Stimulated activated CD4-positive, alpha-beta T cell treated with anti-CD3 and anti-CD28 coated beads, Interleukin-2, amount 100 ng/mL, for 4 hours (primary cell): ENCODE results near the gene RAD21L1.

ENCODE experiments used
- DNase-seq: peaks from one replicate; pipeline ENCODE4 v3.0.0-alpha.2; 2020; ENCODE audit warnings: low read depth

RAD21L1 gene

DNA sequence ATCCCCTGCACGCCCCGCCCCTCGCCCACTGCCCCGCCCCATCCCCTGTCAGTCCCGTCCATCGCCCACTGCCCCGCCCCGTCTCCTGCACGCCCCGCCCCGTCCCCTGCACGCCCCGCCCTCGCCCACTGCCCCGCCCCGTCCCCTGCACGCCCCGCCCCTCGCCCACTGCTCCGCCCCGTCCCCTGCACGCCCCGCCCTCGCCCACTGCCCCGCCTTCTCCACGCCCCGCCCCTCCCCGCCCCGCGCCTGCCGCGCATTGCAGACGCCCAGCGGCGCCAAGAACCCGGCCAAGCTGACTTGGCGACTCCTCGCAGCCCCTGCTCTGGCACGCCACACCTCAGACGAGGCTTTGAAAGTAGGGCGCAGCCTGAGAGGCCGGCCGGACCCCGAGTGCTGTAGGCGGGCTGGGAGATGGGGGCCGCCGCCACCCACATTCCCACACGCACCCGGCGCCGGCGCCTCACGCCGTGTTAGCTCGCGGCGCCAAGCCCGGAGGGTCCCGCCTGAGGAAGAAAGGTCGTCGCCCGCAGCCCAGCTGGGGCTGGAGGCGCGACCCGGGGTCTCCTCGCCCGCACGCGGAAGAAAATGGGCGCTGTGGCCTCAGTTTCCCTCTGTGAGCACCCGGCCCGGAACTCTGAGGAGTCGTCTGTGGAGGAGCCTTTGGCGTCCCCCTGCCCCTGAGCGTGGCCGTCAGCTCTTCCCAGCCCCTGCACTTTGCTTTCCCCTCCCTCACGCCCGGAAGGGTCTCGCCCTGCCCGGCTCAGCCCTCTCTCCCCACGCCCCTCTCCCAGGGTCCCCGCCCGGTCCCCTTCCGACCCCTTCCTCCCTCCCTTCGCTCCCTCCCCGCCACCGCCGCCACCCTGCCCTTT is at the start of gene RAD21L1:
TSS of gene RAD21L1 (plus strand) at position 262 of the 872 bp plus-strand sequence. CDS start 2,410 bp downstream, outside the sequence.
- peak; percentile 73 for DNase-seq

DNA sequence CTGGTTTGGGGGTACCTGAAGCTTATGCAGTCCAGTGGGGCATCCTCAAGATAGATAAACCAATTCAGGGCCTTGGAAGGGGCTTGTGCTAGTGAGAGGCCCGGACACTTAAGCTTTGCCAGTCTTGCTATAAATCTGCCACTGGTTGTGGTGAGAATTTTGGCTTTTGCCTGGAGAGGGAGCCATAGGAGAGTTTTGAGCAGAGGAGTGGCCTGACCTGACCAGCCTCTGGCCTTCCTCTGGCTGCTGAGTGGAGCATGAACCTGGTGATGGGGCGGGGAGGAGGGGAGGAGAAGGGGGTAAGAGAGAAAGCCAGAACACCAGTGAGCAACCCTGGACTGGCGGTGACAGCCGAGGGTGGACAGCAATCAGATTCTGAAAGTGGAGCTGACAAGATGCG is 48.2 kb upstream of the RAD21L1 start:
- DNase-seq: no peak

DNA sequence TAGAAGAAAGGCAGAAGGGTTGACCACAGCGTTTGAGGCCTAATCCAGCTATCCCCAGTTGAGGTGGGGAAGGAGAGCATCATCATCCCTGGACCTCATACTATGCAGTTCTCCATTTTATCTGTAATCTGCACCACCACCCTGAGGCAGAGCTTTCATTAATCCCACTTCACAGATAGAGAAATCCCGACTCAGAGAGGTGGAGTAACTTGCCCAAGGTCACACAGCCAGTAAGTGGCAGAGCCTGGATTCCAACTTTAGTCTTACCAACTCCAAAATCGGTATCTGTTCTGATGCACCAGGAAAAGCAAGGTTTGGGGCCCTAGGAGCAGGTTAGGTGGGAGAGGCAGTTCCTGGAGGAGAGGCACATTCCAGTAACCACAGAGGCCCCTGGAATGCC is 47.7 kb upstream of the RAD21L1 start:
- no peak for DNase-seq

DNA sequence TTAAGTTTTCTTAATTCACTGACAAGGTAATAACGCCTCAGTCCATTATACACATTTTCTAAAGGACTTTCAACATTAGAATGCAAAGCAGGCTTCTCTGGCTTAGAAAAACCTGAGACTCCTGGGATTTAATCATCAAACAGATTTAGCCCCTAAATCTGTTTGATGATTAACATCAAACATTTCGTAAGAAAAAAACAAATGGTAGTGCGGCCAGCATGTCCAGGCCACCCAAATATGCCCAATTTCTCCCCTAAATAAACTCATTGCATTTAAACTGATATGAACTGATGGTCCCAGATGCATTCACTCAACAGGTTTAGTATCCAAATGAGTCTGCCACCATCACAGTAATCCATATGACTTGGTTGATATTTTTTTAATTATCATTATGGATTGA is 47.2 kb upstream of the RAD21L1 start:
- no peak for DNase-seq

DNA sequence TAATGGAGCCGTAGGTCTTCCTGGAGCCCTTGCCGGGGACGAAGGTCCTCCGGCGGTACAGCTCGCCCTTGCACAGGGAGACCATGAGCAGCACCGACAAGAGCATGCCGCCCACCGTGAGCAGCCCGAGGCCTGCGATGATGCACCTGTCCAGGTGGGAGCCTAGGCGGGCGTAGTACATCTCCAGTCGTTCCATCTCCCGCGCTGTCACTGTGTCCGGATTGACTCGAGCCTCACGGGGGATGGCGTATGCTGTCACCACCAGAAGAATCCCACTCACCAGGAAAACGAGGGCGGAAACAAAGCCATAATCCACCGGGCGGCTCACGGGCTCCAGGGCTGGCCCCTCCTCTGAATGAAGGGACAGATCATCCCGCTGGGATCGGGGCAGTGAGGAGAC is 44.9 kb upstream of the RAD21L1 start:
- no peak for DNase-seq

DNA sequence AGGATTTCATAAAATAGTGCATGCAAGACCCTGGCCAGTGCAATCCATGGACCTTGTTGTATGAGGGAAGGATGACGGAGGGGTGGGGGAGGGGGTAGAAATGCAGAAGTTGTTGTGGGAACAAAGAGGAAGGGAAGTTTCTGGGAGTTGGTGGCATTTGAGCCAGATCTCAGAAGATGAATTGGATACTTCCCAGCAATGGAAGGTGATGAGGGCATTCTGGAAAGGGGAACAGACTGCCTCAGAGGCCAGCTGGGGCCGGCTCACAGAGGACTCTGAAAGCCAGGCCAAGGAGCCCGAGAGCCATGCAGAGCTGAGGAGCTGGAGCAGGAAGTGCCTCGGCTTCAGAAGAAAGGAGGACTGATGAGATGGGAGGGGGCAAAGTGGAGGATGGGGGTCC is 43.7 kb upstream of the RAD21L1 start:
- no peak for DNase-seq

DNA sequence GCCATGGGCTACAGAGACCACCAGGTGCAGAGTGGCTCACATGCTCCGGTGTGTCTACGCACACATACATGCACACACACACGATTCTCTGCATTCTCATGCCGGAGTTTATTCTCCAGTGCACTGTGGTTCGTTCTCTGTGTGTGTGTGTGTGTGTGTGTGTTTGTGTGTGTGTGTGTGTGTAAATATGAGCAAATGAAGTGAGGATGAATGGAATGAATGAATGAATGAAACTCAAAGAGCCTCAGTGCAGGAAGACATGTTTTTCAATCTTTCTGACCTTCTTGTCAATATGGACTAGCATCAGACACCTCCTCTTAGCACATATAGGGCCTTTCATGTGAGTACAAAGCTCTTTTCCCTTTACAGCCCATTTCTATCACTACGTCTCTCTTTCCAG is 42.7 kb upstream of the RAD21L1 start:
- DNase-seq: no peak

DNA sequence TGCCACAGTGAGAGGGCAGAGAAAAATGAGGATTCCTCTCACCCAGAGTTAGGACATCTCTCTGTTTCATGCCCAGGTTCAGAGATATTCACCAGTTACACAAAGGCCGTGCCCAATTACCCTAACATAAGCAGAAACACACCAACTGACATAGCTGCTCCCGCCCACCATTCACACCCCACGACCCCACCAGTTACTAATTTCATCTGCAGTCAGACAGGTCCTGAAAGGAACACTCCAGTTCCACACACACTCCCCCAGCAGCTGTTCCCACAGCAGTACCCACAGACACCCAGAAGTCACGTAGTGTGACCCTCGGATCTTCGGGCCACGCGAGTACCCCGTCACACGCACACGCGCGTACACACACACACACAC is 41.6 kb upstream of the RAD21L1 start:
- no peak for DNase-seq

DNA sequence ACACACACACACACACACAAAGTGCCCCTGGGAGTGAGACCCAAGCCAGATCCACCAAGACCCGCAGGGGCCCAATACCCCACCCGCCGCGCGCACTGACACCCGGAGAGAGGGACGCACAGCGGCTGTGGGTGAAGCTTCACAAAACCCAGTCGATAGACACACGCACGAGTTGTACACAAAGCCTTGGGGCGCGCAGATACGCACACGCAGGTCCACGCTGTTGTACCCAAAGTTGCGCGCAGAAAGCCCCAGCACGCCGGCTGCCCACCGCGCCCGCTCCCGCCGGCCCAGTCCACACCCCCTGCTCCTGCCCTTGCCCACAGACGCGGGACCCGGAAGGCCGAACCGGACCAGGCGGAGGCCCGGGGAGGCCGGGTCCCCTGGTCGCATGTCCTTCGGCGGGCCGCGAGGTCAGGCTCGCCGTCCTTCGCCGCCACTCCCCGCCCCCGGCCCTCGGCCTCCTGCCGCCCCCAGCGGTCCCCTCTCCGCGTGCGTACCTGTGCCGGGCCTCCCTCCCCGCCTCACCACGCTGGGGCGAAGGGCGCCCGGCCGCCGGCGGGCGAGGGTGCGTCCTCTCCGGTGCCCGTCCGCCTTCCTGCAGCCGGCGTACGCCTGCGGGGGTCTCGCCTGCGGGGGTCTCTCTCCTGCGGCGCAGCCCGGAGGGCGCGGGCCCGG is 41.1 kb upstream of the RAD21L1 start, which contains the start of gene TMEM74B:
TSS of gene TMEM74B (minus strand) at position 344 of the 678 bp plus-strand sequence. CDS start 1,180 bp downstream, outside the sequence.
- DNase-seq: no peak

DNA sequence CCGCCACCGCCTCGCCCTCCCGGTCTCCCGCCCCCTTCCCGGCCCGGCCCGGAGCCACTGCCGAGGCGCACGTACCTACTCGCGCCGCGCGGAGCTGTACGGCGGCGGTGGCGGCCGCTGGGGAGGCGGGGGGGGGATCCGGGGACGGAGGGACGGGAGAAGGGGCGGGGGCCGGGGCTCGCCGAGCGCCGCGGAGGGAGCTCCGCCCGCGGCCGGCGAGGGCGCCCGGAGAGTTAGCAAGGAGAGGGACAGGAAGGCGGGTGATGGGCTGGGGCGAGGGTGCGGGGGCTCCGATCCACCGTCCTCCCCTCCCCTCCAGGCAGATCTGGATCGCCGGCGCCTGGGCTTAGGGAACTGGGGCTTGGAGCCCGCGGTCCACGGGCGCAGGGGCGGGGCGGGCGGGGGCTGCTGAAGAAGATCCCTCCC is 40.5 kb upstream of the RAD21L1 start:
- DNase-seq: no peak

DNA sequence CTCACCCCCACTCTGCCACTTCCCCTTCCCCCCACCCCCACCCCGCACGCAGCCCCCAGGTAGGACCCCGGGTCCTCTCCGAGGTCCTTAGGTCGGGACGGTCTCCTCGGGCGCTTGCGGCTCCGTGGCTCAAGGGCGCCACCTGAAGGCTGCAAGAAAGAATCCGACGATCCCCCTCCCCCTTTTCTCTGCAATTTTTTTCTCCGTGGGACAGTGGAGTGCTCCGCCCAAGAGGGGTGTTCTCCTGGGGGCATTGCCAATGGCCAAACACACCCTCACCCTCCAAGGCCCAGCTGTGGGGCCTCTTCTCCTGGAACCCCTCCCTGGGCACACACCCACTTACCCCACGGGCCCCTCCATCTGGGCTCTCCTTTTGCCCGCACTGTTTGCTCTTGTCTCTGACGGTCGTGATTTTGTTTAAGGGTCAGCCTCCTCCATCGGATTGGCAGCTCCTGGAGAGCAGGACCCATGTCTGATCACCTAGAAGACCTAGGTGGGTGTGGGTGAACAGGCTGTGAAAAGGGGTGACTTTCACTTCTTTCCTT is 40.0 kb upstream of the RAD21L1 start:
- no peak for DNase-seq

DNA sequence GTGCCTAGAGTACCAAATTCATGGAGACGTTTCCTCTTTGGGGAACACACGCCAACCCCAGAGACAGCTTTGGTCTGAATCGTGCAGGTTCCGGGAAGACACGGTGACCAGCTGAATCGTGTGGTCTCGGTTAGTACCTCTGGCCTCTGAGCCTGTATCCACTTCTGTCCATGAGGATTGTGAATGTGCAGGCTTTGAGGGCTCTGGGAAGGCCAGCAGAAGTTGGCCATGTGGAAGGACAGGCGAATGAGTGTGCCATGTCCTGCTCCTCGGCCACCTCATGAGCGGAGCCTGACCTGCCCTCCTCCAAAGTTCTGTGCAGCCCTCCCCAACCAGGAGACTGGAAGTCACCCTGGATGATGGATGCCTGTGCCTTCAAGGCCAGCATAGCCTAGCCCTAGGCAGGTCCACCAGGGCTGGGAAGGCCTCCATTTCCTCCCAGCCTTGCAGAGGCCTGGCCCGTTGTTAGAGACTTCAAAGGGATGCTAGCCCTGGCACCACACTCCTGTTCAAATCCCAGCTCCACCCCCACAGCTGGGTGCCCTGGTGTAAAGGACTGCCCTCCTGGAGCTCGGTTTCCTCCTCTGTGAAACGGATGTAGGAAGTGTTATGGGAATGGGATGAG is 39.4 kb upstream of the RAD21L1 start:
- no peak for DNase-seq

DNA sequence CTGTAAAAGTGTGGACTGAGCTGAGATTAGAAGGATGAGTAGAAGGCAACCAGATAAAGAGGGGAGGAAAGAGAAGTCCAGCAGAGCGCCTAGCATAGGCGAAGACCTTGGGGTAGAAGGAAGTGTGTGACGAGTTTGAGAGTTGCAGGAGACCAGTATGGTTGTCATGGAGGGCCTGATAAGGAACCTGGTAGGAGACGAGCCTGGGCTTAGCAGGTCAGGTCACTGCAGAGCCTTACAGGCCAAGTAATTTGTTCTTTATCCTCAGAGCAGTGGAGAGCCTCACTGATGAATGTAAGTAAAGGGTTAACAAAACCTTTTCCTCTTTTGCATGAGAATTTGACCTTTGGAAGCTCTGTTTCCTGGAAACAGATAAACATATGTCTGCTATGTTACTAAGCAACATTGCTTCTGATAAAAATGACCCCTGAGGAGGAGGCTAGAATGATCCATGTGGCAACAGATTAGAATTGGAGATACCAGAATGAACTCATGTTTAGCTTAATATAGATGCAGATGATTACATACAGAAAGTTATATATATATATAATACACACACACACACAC is 38.2 kb upstream of the RAD21L1 start:
- no peak for DNase-seq

DNA sequence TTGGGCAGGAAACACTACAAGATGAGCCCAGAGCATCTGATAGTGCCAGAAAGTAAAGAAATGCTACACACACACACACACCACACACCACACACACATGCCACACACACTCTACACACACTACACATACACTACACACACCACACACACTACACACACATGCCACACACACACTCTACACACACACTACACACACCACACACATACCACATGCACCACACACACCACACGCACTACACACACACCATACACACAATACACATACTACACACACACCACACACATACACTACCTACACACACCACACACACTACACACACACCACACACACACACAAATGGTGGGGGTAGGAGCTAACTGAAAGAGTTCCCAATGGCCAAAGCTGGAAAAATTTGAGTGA is 37.5 kb upstream of the RAD21L1 start:
- no peak for DNase-seq

DNA sequence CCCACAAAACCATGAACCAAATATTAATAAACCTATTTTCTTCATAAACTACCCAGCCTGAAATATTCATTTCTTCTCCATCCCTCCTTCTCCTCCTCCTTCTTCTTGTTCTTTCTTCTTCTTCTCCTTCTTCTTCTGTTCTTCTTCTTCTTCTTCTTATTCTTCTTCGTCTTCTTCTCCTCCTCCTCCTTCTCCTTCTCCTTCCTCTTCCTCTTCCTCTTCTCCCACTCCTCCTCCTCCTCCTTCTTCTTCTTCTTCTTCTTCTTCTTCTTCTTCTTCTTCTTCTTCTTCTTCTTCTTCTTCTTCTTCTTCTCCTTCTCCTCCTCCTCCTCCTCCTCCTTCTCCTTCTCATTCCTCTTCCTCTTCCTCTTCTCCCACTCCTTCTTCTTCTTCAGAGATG is 36.0 kb upstream of the RAD21L1 start:
- DNase-seq: no peak

DNA sequence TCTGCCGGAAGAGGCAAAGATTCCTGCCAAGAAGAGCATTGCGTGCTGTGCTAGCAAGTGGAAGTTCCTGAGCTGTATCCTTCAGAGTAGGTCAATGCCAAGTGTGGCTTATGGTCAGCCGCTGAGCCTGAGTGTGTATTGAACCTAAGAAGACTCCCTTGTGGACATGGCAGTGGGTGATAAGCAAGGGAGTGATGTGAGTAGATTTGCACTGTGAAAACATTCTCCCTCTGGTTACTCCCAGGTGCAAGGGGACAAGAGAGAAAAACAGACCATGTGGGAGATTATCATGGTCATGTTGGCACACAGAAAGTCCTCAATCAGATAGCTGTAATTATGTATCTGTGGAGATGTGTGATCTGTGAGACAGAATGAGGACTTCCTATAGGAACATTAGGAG is 35.0 kb upstream of the RAD21L1 start:
- no peak for DNase-seq

DNA sequence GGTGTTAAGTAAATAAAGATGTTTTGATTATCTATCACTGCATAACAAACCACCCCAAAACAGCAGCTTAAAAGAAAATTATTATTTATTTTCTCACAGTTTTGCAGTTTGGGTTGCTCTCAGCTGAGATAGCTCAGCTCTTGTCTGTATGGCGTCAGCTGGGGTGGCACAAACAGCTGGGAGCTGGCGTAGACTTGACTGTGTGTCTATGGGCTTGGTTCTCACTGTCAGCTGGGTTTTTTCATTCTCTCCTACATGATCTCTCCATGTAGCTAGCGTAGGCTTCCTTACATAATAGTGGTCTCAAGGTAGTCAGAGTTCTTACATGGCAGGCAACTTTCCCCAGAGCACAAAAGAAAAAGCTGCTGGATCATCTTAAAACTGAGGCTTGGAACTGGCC is 34.5 kb upstream of the RAD21L1 start:
- DNase-seq: no peak

DNA sequence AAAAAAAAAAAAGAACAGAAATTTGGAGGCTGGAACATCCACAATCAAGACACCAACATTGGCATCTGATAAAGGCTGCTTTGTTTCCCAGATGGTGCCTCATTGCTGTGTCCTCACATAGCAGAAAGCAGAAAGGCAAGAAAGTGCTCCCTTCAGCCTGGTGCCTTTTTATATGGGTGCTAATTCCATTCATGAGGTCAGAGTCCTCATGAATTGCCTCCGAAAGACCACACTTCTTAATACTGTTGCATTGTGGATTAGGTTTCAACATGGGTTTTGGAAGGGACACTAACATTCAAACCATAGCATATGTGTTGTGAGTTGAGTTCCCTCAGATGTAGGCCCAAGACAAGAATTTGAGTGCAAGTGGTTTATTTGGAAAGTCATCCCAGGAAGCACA is 30.6 kb upstream of the RAD21L1 start:
- DNase-seq: no peak

DNA sequence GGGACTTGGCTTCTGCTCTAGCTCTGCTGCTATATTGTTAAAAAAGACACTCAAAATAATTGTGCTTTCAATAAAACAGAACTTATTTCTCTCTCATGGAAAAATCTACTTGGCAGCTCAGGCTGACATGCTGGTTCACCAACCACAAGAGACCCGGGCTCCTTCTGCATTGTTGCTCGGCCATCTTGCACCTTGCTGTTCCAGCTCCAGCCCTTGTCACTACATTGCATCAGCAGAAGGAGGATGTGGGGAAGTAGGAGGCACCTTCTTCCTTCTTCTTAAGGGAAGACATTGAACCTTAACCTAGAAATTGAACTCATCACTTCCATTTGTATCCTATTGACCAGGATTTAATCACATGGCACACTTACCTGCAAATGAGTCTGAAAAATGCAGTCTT is 29.2 kb upstream of the RAD21L1 start:
- no peak for DNase-seq

DNA sequence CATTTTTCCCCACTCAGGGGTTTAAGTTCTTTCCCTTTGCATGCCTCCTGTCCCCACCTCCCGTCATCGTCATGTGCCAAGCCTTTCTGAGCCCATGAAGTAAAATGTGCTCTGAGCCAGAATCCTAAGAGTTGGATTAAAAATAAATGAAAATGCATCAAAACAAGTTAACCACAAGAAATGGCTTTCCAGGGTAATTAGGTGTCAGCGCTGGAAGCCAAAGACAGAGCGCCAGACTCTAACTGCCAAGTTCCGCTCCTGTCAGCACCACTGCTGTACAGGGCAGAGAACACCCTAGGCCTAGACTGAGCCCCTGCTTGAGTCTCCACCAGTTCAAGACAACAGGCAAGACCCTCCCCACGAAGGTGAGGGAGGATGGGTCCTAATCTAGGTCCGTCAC is 28.0 kb upstream of the RAD21L1 start:
- DNase-seq: no peak

DNA sequence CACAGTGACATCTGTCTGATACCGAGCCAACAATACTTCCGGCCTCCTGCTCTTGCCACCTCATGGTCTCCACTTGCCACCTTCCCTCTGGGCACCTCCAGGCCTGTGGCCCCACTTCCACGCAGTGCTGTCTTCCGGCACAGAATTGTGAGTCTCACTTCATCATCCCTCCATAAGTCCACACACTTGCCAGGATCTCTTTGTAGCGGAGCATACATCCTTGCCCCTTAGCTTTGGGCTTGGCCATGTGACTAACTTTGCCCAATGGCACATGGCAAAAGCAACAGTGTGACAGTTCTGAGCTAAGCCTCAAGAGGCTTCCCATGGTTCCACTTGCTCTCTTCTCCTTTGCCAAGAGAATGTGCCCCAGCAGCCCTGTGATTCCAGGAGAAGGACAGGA is 27.1 kb upstream of the RAD21L1 start:
- DNase-seq: no peak

DNA sequence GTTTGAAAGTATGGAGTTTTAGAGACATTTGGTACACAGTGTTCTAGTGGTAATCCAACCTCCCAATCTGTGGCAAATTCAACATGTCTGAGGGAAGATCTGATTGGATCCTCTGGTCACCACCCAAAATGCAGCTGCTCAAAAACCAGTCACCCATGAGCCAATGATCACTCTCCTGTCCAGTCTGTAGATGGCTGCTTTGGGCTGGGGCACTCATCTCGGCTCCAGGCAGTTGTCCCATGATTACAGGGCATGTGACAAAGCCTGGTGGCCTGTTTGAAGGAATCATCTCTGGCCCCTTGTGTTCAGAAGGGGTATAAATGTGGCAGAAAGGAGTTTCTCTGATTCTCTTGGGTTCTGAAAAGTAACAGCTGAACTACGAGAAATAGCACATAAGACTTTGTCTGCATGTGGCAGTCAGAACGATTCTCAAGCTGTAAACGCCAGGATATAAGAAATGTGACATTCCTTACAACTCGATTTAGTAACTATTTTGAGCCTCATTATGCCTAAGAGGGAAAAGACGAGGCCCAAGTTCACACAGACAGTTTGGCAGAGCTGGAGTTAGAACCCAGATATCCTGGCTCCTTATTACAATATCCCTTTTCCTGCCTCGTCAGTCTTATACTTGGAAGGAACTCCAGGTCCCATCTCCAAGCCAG is 26.5 kb upstream of the RAD21L1 start:
- DNase-seq: no peak
